IgD-negative memory B cell (primary cell): ENCODE measurements around the gene UQCR10. TPM values are rescaled to one million over a fixed set of nuclear protein-coding genes. Genes with fewer than 3 reads are reported as not detected.

ENCODE experiments used
- H3K27ac Mint-ChIP-seq, 3 donors: one replicate each; pipeline ENCODE4 v1.8.0; 2020 to 2022; ENCODE audit warnings: mild to moderate bottlenecking in 3 of 3, mixed read lengths in 3 of 3, moderate library complexity in 1 of 3
- H3K27me3 Mint-ChIP-seq: one replicate; pipeline ENCODE4 v1.8.0; 2021; ENCODE audit warnings: mixed read lengths
- H3K36me3 Mint-ChIP-seq: one replicate; pipeline ENCODE4 v1.8.0; 2020; ENCODE audit warnings: mild to moderate bottlenecking, mixed read lengths
- H3K4me1 Mint-ChIP-seq, 3 donors: one replicate each; pipeline ENCODE4 v1.8.0; 2020 to 2022; ENCODE audit warnings: mixed read lengths in 3 of 3, mild to moderate bottlenecking in 1 of 3
- H3K4me3 Mint-ChIP-seq, 4 donors: one replicate each; pipeline ENCODE4 v1.8.0; 2020 to 2022; ENCODE audit warnings: mild to moderate bottlenecking in 4 of 4, mixed read lengths in 4 of 4, moderate library complexity in 3 of 4
- H3K9me3 Mint-ChIP-seq, 3 donors: one replicate each; pipeline ENCODE4 v1.8.0; 2020 to 2021; ENCODE audit warnings: mixed read lengths in 3 of 3, mild to moderate bottlenecking in 1 of 3
- polyA plus RNA-seq: library from polyadenylated mRNA; unstranded; fragments of 300-500 nt; fragmentation: Illumina TruSeq; gene quantifications from one replicate; pipeline ENCODE4 v1.2.3, GENCODE V29; 2021

Gene UQCR10
- polyA plus RNA-seq, 1 donor from 2014 or later = 255 TPM

DNA sequence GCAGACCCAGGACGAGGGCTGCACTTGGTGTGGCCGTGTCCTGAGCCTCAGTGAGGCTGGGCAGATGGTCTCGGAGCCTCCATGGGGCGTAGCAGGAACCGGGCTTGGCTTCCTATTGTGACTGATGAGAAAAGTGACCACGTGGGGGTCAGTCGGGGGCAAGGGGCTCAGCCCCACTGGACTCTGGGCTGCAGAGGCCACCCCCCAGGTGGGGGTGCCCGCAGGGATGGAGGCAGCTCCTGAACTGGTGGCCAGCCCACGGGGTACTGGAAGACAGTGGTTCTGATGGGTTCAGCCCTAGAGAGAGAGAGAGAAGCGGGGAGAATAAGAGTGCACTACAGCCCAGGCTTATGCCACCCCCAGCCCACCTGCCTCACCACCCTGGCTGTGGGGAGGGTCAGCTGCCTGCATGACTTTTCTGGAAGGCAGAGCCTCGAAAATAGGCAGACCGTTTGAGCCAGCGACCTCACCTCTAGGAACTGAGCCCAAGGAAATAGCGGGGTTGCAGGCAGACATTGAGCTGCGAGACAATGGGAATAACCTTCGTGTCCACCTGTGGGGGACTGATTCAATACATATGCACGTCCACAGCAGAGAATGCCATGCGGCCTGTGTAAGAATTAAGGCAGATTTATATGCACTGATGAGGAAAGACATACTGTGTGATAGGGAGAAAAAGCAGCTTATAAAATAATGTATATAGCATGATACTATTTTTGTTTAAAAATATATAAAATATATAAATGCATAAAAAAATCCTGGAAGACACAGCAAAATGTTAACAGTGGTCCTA, 35.9 kb upstream of the UQCR10 start:
- Mint-ChIP-seq H3K4me3 (no peak overlapping the region), H3K27ac (no peak overlapping the region), H3K9me3 (no peaks in the 10 kb centered on the region), H3K36me3 (no peaks in the 10 kb centered on the region), H3K4me1 (no peaks in the 10 kb centered on the region), H3K27me3 (peaks cover 5% of the 10 kb centered on the region)

DNA sequence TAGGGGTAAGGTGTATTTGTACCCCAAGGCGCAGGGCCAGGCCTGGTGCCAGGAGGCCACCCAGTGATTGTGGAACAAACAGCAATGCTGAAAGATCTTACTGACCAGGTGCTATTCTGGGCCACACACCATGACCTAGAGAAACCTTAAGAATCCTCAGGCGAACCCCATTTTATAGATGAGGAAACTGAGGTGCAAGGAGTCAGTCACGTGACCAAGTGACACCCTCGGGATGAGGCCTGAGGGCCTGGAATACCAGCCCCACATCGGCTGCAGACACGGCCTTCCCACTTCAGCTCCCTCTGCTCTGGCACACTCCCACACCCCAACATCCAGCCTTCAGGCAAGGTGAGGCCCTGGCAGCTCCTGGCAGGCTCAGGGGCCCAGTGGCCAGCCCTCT, 34.3 kb upstream of the UQCR10 start:
- Mint-ChIP-seq H3K4me3 (no peak overlapping the region), H3K27me3 (no peaks in the 10 kb centered on the region), H3K4me1 (no peaks in the 10 kb centered on the region), H3K27ac (peak overlapping the region in 1 of 3 donors; percentile 46), H3K9me3 (no peaks in the 10 kb centered on the region), H3K36me3 (peaks cover 2% of the 10 kb centered on the region)

DNA sequence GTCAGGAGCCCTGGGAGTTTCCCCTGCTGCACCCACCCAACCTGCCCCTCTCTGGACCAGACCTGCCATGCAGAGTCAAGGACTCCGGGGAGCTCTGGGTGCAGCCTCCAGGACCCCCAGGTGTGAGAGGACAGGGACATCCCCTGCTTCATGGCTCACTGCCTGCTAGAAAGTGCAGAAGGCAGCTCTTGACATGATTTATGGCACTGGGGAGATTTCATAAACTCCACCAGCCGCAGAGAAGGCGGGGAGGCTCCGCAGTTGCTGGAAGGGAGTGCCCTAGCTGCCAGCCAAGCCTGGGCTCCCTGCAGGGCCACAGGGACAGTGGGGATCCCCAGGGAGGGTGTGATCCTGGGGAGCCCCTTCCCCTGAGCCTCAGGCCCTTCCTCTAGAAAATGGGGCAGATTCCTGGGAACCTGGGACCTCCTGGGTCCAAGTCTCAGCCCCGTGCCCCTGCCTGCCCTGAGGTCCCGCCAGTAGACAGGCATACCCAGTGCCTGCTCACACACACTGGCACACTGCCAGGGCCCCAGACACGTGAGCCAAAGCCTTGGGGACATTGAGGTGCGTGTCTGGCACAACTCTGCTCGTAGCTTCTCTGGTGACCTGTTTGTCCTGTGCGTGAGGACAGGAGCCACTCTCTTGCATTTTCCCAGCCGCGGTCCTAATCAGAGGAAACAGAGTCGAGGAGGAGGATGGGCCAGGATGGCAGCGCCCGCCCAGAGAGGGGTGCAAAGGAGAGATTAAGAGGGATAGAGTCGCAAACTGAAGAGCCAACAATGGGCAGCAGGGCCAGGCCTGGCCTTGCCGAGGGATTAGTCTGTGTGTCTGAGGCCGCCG, 33.6 kb upstream of the UQCR10 start:
- peaks cover 2% of the 10 kb centered on the region for H3K36me3 Mint-ChIP-seq
- no peak overlapping the region for H3K27ac Mint-ChIP-seq
- no peaks in the 10 kb centered on the region for H3K4me1 Mint-ChIP-seq
- H3K9me3 Mint-ChIP-seq = no peaks in the 10 kb centered on the region
- no peak overlapping the region for H3K4me3 Mint-ChIP-seq
- no peaks in the 10 kb centered on the region for H3K27me3 Mint-ChIP-seq

DNA sequence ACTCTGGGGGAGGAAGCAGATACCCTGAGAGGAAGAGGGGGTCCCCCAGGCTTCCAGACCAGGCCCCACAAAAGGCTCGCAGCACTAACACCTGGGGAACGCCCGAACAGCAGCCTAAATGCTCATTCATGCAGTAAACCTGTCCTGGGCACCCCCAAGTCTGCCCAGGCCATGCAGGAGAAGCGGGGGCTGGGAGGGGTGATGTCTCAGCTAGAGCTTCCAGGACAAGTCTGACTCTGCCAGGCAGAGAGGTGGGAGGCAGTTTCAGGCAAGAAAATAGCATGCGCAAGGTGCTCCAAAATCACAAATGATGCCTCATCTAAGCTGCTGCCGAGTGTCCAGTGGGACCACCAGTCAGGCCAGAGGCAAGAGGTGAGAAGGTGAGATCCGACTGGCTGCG, 32.8 kb upstream of the UQCR10 start:
- Mint-ChIP-seq H3K4me1 (no peaks in the 10 kb centered on the region), H3K4me3 (no peak overlapping the region), H3K27ac (no peak overlapping the region), H3K9me3 (no peaks in the 10 kb centered on the region), H3K36me3 (peaks cover 2% of the 10 kb centered on the region), H3K27me3 (no peaks in the 10 kb centered on the region)

DNA sequence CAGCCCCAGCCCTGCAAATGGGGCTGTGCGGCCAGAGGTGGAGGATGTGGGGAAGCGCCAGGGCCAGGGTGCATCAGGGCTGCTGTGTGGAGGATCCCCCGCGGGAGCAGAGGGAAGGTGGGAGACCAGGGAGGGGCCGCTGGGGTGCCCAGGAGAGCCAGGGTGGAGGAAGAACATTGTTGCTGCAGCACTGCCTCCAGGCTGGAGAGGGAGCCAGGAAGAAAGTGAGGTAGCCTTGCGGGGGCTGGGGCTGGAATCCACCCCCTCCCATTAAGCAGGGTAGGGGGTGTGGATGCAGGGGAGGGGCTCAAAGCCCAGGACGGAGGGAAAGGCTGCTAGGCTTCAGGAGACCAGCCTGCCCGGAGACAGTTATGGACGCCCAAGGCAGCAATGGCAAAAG, 32.3 kb upstream of the UQCR10 start:
- no peak overlapping the region for H3K4me3 Mint-ChIP-seq
- no peaks in the 10 kb centered on the region for H3K9me3 Mint-ChIP-seq
- H3K27ac Mint-ChIP-seq = no peak overlapping the region

DNA sequence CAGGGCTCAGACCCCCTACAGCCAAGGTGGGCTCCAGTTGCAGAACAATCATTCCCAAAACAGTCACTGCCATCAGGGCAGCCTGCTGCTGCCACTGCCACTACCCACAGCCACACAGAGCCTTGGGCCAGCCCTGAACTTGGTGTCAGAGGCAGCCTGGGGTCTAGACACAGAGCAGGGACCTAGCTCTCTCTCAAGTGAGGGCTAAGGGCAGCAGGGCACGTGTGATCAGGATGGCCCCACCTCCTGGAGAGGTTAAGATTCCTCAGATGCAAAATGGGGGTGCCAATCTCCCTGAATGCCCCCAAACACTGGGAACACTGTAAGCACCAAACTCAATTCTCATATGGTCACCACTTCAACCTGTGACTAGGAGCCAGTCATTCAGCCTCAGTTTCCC, 31.8 kb upstream of the UQCR10 start:
- Mint-ChIP-seq H3K4me1 (no peaks in the 10 kb centered on the region), H3K27me3 (no peaks in the 10 kb centered on the region), H3K27ac (no peak overlapping the region), H3K9me3 (no peaks in the 10 kb centered on the region), H3K36me3 (peaks cover 2% of the 10 kb centered on the region), H3K4me3 (no peak overlapping the region)

More for the DNA sequence above, 32.3 kb upstream of the UQCR10 start:
- Mint-ChIP-seq H3K36me3 (peaks cover 2% of the 10 kb centered on the region), H3K4me1 (no peaks in the 10 kb centered on the region), H3K27me3 (no peaks in the 10 kb centered on the region)

DNA sequence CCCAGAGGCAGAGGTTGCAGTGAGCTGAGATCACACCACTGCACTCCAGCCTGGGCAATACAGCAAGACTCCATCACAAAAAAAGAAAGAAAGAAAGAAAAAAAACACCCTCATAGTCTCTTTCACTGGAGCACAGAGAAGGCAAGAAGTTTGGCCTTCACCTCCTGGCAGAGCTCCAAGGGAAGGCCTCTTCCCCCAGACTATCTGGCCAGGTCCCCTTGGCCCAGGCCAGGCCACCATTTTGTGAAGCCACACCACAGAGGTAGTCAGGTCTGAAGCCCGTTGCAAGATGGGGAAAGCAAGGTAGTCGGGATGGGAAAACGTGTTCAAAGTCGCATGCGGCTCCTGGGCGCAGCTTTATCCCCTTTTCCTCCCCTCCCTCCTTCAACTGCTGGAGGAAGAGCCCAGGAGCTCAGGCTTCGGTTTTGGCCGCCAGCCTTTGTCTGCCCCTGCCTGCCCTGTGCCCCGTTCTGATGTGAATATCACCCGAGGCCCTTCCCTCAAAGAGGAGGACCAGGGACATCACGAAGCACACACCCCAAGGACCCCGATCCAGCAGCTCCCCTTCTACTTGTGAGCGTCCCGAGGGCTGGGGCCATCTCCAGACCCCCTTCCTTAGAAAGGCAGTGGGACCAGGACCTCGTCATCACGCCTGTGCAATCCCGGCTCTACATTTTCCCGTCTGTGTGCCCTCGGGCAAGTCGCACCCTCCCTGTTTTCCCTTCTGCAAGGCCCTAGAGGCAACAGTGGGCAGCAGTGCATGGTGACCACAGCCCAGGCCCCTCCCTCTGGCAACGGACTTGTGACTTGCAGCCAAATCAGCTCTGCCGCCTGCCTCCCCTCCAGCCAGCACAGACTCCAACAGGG, 29.7 kb upstream of the UQCR10 start:
- H3K4me3 Mint-ChIP-seq = no peak overlapping the region
- no peaks in the 10 kb centered on the region for H3K27me3 Mint-ChIP-seq
- H3K27ac Mint-ChIP-seq = no peak overlapping the region
- H3K36me3 Mint-ChIP-seq = peaks cover 2% of the 10 kb centered on the region
- H3K9me3 Mint-ChIP-seq = no peaks in the 10 kb centered on the region
- no peaks in the 10 kb centered on the region for H3K4me1 Mint-ChIP-seq

DNA sequence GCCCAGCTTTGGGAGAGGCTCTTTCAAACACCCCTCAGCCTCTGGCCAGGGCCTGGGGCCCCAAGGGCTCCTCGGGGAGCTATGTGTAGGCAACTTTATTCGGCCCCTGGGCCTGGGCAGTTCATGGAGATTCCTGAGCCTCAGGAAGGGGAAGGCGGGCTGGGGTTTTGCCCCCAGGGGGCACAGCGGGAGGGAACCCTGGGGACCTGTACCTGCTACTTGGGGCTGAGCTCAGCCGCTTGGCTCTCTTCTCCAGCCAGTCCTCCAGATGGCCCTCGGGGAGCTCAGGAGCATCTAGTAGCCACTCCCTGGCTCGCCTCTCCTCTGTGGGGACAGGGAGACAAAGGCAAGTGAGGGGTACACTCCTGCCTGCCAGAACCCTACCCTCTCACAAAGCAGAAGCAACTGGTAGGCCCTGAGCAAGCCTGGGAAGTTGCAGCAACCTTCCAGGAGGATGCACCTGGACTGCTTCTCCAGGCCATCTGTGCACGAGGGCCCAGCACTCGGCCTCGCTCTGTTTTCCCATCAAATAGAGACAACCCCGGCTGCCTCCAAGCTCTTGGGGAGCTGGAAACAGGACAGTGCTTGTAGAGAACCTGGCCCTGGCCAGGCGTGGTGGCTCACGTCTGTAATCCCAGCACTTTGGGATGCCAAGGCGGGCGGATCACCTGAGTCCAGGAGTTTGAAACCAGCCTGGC, 28.9 kb upstream of the UQCR10 start:
- Mint-ChIP-seq H3K9me3 (no peaks in the 10 kb centered on the region), H3K27me3 (no peaks in the 10 kb centered on the region), H3K27ac (no peak overlapping the region), H3K4me3 (no peak overlapping the region), H3K36me3 (peaks cover 4% of the 10 kb centered on the region), H3K4me1 (no peaks in the 10 kb centered on the region)

DNA sequence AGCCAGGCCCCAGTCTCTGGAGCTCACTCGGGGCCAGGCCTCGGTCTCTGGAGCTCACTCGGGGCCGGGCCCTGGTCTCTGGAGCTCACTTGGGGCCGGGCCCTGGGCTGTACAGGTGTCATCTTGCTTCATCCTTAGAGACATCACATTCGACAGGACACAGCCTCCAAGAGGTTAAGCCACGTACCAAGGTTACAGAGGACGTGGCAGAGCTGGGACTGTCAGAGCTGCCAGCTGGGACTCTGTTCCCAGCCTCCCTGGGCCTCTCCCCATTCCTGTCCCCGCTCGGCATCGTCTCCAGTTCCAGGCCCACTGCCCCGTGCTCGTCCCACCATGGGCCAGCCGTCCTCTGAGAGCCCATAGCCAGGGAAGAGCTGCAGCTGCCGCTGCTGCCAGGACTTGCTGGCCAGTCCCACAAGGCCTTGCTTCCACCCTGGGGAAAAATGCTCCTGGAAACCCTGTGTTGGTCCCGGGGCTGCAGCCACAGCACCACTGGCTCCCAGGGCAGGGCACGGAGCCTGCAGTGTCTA, 27.8 kb upstream of the UQCR10 start:
- H3K4me3 Mint-ChIP-seq = no peak overlapping the region
- peak overlapping the region in 1 of 3 donors; percentile 59 for H3K27ac Mint-ChIP-seq
- no peaks in the 10 kb centered on the region for H3K9me3 Mint-ChIP-seq
- H3K4me1 Mint-ChIP-seq = no peaks in the 10 kb centered on the region
- no peaks in the 10 kb centered on the region for H3K27me3 Mint-ChIP-seq
- H3K36me3 Mint-ChIP-seq = peaks cover 5% of the 10 kb centered on the region

DNA sequence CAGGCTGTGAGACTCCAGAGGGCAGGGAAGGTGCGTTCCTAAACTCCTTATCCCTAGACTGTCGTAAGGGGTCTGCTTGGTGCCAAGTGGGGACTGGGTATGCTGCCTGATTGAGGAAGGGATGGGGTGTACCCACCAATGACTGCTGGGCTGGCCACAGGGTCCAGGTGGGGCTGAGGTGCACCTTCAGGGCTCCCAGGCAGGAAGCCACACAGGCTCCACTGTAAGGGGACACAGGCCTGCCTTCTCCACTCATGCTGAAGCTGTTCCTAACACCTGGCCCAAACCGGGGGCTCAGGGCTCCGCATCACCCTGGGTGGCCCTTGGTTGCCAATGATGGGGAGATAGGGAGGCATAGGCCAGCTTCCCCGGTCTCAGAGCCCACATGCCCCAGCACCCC, 27.0 kb upstream of the UQCR10 start:
- no peaks in the 10 kb centered on the region for H3K4me1 Mint-ChIP-seq
- no peaks in the 10 kb centered on the region for H3K9me3 Mint-ChIP-seq
- peaks cover 5% of the 10 kb centered on the region for H3K36me3 Mint-ChIP-seq
- no peaks in the 10 kb centered on the region for H3K27me3 Mint-ChIP-seq
- H3K4me3 Mint-ChIP-seq = no peak overlapping the region
- no peak overlapping the region for H3K27ac Mint-ChIP-seq

DNA sequence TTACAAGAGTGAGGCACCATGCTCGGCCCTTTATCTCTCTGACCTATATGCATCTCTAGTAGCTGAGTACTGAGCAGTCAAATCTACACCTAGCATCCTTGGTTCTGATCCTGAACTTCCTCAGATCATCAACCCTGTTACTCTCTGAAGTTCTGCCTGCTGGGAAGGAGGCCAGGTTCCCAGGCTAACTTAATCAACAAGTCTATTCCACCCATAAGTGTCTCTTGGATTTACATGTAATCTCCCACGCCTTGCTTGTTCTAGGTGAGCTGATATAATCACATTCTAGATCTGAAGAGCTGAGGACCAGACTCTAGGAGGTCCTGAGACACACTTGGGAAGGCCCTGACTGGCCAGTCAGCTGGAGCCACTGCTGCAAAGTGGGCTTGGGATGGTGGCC, 25.2 kb upstream of the UQCR10 start:
- H3K9me3 Mint-ChIP-seq = no peaks in the 10 kb centered on the region
- no peak overlapping the region for H3K4me3 Mint-ChIP-seq
- H3K4me1 Mint-ChIP-seq = no peaks in the 10 kb centered on the region
- no peak overlapping the region for H3K27ac Mint-ChIP-seq
- peaks cover 5% of the 10 kb centered on the region for H3K36me3 Mint-ChIP-seq
- H3K27me3 Mint-ChIP-seq = no peaks in the 10 kb centered on the region

DNA sequence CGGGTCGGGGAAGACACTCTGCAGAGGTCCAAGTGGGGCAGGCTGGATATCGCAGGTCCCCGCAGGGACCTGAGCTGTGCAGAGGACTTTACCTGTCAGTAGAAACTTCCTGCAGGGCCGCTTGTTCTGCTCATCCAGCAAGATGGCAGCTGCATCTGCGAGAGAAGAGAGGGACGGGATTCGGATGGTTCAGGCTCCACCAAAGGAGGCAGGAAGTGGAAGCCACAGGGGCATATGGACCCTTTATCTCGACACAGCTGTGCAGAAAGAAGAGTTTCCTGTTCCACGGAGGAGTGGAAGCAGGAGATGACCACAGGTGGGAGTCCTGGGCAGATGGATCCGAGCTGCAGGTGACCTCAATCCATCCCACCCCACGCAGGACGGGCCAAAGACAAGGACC, 24.8 kb upstream of the UQCR10 start:
- Mint-ChIP-seq H3K27me3 (no peaks in the 10 kb centered on the region), H3K36me3 (peaks cover 2% of the 10 kb centered on the region), H3K9me3 (no peaks in the 10 kb centered on the region), H3K27ac (no peak overlapping the region), H3K4me3 (no peak overlapping the region), H3K4me1 (no peaks in the 10 kb centered on the region)

DNA sequence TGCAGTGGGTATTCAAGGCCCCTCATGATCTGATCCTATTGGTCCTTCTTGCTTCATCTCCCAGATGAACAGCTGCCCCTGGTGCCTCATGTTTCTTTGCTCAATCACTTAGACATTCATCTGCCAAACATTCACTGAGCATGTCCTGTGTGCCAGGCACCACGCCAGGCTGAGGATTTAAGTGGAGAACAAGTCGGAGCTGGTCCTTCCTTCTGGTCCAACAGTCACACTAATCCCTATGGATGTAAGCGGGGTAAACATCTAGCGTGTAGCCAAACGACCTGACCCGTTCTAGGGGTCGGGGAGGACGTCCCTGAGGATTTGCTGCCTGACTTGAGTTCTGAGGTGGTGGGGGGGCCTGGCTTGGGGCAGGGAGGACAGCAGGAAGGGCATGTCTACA, 22.3 kb upstream of the UQCR10 start:
- no peaks in the 10 kb centered on the region for H3K9me3 Mint-ChIP-seq
- H3K4me1 Mint-ChIP-seq = no peaks in the 10 kb centered on the region
- no peaks in the 10 kb centered on the region for H3K27me3 Mint-ChIP-seq
- no peak overlapping the region for H3K27ac Mint-ChIP-seq
- no peak overlapping the region for H3K4me3 Mint-ChIP-seq
- H3K36me3 Mint-ChIP-seq = peaks cover 2% of the 10 kb centered on the region

DNA sequence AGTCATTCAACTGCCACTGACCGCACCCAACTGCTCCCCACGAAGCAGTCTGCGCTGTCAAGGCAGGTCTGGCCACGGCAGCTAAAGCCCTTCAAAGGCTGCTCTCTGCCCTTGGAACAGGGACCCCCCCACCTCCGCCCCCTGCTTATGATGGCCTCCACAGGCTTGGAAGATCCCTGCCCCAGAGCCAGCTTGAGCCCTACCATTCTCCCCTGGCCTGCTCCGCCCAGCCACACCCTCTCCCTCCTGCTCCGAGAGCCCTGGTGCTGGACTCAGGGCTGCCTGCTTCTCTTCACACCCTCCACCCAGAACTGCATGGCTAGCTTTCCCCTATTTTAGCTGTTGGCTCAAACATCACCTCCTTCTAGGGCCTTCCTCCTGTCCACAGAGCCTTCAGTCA, 19.3 kb upstream of the UQCR10 start:
- H3K9me3 Mint-ChIP-seq = no peaks in the 10 kb centered on the region
- H3K36me3 Mint-ChIP-seq = peaks cover 2% of the 10 kb centered on the region
- no peaks in the 10 kb centered on the region for H3K27me3 Mint-ChIP-seq
- no peak overlapping the region for H3K27ac Mint-ChIP-seq
- no peak overlapping the region for H3K4me3 Mint-ChIP-seq
- H3K4me1 Mint-ChIP-seq = no peaks in the 10 kb centered on the region
